Caco-2 (cell line): ENCODE results near the gene SRD5A1. TPM values are rescaled to one million over a fixed set of nuclear protein-coding genes. Genes with fewer than 3 reads are reported as not detected.

ENCODE experiments used
- BruUV-seq: library from RNA; stranded (reverse); fragments of 400-500 nt; replicated peaks from 2 replicates; lab custom pipeline; 2021; lab: Mats Ljungman, UMichigan
- CTCF ChIA-PET: fragments of 300-600 bp; sonication (Branson Sonifier 250); formaldehyde crosslinking; loops from one replicate; lab custom pipeline; 2022; ENCODE audit warnings: antibody characterized with exemption; lab: Charles Lee
- POLR2A ChIA-PET: fragments of 300-600 bp; sonication (Branson Sonifier 250); formaldehyde crosslinking; loops from one replicate; lab custom pipeline; 2022; ENCODE audit warnings: antibody characterized with exemption; lab: Charles Lee
- DNase-seq, 2 experiments: peaks; one replicate each; pipeline versions ENCODE4 v3.0.0 to v3.0.0-alpha.2; 2020 to 2022
- H3K27me3 ChIP-seq: replicated peaks from 2 replicates; pipeline ENCODE4 v1.6.0; 2011; ENCODE audit warnings: low read length; ENCODE audit not compliant: control insufficient read depth, insufficient read depth
- H3K36me3 ChIP-seq: 2 replicates; pipeline ENCODE4 v1.5.1; 2011; ENCODE audit warnings: low read length; ENCODE audit not compliant: control insufficient read depth, insufficient read depth
- H3K4me1 ChIP-seq: fragments of 250-450 bp; sonication (Bioruptor Pico); 2 replicates; pipeline ENCODE4 v1.5.1; 2020; ENCODE audit warnings: mild to moderate bottlenecking
- H3K4me3 ChIP-seq: 2 replicates; pipeline ENCODE4 v1.5.1; 2011; ENCODE audit warnings: low read depth, mild to moderate bottlenecking, control low read depth, low read length
- H3K9me3 ChIP-seq: fragments of 250-450 bp; sonication (Bioruptor Pico); 2 replicates; pipeline ENCODE4 v1.5.1; 2020; ENCODE audit warnings: mild to moderate bottlenecking, moderate library complexity
- H3K27ac Mint-ChIP-seq: one replicate; pipeline ENCODE4 v1.8.0; 2022; ENCODE audit warnings: mixed read lengths; ENCODE audit not compliant: unreplicated experiment
- H3K27me3 Mint-ChIP-seq: one replicate; pipeline ENCODE4 v1.8.0; 2022; ENCODE audit warnings: mixed read lengths; ENCODE audit not compliant: insufficient read depth, unreplicated experiment
- H3K36me3 Mint-ChIP-seq: one replicate; pipeline ENCODE4 v1.8.0; 2022; ENCODE audit warnings: mild to moderate bottlenecking, mixed read lengths; ENCODE audit not compliant: insufficient read depth, unreplicated experiment
- H3K4me1 Mint-ChIP-seq: one replicate; pipeline ENCODE4 v1.8.0; 2022; ENCODE audit warnings: low read depth, mixed read lengths; ENCODE audit not compliant: unreplicated experiment
- H3K4me3 Mint-ChIP-seq: one replicate; pipeline ENCODE4 v1.8.0; 2022; ENCODE audit warnings: mild to moderate bottlenecking, moderate library complexity, mixed read lengths; ENCODE audit not compliant: unreplicated experiment
- H3K9me3 Mint-ChIP-seq: one replicate; pipeline ENCODE4 v1.8.0; 2022; ENCODE audit warnings: mixed read lengths; ENCODE audit not compliant: unreplicated experiment
- intact Hi-C: fragments of 100-400 bp; cut with micrococcal nuclease; formaldehyde crosslinking; loops from one replicate; pipeline ENCODE4 v1.10.0; 2022; ENCODE audit not compliant: unreplicated experiment
- total RNA-seq: library from RNA; stranded (reverse); gene quantifications from 2 replicates; pipeline ENCODE4 v1.2.3, GENCODE V29; 2022
- TF ChIP-seq, protein P1 (sequence below), 2 experiments: fragments of 200-600 bp in 1 of 2; IDR thresholded peaks; 1 replicate in 1 of 2; 2 replicates in 1 of 2; pipeline versions ENCODE4 v1.5.1 to v1.8.0; 2011 to 2022; ENCODE audit warnings: antibody characterized with exemption in 1 of 2, control low read depth in 1 of 2, inconsistent platforms in 1 of 2, low read depth in 1 of 2, low read length in 1 of 2, mild to moderate bottlenecking in 1 of 2, moderate library complexity in 1 of 2; ENCODE audit not compliant: insufficient read depth in 1 of 2, severe bottlenecking in 1 of 2, unreplicated experiment in 1 of 2

The SRD5A1 gene
- total RNA-seq, 1 experiment from 2014 or later, result 19.4 TPM

DNA sequence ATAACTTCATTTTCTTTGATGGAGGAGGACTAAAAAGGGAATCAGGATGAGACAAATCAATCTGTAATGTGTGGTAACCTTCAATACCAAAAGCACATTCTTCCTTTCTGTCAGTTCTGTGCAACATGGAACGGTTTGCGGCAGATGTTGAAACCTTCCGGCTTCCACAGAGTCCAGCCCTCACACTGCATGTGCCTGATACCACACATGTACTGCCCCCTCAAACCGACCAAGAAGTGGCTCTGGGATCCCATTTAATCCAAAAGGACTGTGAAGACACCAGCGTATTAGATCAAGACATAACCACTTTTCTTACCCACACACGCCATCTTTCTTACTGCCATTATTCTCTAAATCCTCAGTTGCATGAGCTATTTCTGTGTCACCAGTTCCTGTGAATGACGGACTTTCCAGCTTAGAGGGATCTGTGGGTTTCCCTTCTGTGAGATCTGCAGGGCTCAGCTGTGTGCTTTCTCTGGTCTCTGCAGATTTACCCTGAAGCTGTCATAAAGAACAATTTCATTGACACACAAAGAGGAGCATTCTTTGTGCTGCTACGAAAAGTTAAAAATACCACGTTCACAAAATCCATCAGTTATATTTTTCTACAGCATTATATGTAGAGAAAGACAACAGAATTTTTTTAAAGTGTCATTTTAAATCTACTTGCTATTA is 26.2 kb upstream of the SRD5A1 start:
- Histone ChIP-seq H3K9me3 (no peaks in the 10 kb centered on the region), H3K36me3 (peaks cover 4% of the 10 kb centered on the region), H3K4me3 (no peak overlapping the region), H3K27me3 (no peaks in the 10 kb centered on the region), H3K4me1 (no peaks in the 10 kb centered on the region)
- DNase-seq, result no peak
- Mint-ChIP-seq H3K4me1 (no peaks in the 10 kb centered on the region), H3K27me3 (no peaks in the 10 kb centered on the region), H3K4me3 (no peak overlapping the region), H3K36me3 (peaks cover 88% of the 10 kb centered on the region), H3K9me3 (no peaks in the 10 kb centered on the region), H3K27ac (no peak overlapping the region)
- TF ChIP-seq, protein P1, sequence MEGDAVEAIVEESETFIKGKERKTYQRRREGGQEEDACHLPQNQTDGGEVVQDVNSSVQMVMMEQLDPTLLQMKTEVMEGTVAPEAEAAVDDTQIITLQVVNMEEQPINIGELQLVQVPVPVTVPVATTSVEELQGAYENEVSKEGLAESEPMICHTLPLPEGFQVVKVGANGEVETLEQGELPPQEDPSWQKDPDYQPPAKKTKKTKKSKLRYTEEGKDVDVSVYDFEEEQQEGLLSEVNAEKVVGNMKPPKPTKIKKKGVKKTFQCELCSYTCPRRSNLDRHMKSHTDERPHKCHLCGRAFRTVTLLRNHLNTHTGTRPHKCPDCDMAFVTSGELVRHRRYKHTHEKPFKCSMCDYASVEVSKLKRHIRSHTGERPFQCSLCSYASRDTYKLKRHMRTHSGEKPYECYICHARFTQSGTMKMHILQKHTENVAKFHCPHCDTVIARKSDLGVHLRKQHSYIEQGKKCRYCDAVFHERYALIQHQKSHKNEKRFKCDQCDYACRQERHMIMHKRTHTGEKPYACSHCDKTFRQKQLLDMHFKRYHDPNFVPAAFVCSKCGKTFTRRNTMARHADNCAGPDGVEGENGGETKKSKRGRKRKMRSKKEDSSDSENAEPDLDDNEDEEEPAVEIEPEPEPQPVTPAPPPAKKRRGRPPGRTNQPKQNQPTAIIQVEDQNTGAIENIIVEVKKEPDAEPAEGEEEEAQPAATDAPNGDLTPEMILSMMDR (IDR thresholded peaks at IDR 0.05; ENCODE audit: insufficient read depth in 1 of 2, low read depth in 1 of 2, low read length in 1 of 2, severe bottlenecking in 1 of 2, unreplicated experiment in 1 of 2), result no peak
- BruUV-seq, result no TSS peak
- ChIA-PET CTCF (no interaction called here), POLR2A (no interaction called here)
- intact Hi-C loops, result no loop called here

DNA sequence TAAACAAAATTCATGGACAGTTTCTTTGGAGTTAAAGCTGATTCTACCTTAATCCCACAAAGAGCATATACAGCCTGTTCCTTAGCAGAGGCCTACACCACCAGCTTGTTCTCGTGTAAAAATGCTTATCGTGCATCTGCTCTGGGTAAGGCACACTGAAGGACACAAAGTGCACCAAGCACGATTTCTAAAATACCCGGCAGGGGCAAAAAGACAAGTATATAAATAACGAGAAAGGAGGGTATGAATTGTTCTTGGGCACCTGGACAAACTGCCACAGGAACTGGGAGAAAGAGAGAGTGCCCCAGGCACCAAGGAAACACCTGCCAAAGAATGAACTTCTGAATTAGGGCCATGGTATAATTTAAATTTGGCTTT is 25.7 kb upstream of the SRD5A1 start:
- ChIA-PET POLR2A (no interaction called here), CTCF (no interaction called here)
- Histone ChIP-seq H3K36me3 (peaks cover 4% of the 10 kb centered on the region), H3K4me3 (no peak overlapping the region), H3K27me3 (no peaks in the 10 kb centered on the region), H3K4me1 (no peaks in the 10 kb centered on the region), H3K9me3 (no peaks in the 10 kb centered on the region)
- H3K27me3 Mint-ChIP-seq, result no peaks in the 10 kb centered on the region
- no peak overlapping the region for H3K4me3 Mint-ChIP-seq
- DNase-seq, result no peak
- TF ChIP-seq, protein P1 (IDR thresholded peaks at IDR 0.05; ENCODE audit: insufficient read depth in 1 of 2, low read depth in 1 of 2, low read length in 1 of 2, severe bottlenecking in 1 of 2, unreplicated experiment in 1 of 2), result no peak
- H3K36me3 Mint-ChIP-seq, result peaks cover 88% of the 10 kb centered on the region
- intact Hi-C loops, result no loop called here
- no peak overlapping the region for H3K27ac Mint-ChIP-seq
- H3K9me3 Mint-ChIP-seq, result no peaks in the 10 kb centered on the region
- no peaks in the 10 kb centered on the region for H3K4me1 Mint-ChIP-seq
- no TSS peak for BruUV-seq

DNA sequence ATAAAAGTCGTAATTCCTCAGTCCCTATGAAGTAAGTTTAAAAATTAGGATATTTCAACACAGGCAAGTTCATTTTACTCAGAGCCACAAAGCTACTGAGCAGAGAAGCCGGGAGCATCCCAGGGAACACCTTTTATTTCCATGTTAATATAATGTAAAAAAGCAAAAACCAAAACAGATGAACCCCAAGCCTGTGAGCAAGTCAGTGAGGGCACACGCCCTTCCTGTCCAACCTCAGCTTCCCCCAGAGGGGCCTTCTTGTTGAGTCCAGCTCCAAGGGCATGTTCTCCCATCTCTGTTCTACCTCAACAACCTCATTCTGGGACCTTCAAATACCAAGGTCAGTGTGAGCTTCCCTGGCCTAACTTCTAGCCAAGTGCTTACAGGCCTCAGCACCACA is 25.2 kb upstream of the SRD5A1 start:
- BruUV-seq, result no TSS peak
- Mint-ChIP-seq H3K27me3 (no peaks in the 10 kb centered on the region), H3K9me3 (no peaks in the 10 kb centered on the region), H3K27ac (no peak overlapping the region), H3K36me3 (peaks cover 88% of the 10 kb centered on the region), H3K4me3 (no peak overlapping the region), H3K4me1 (no peaks in the 10 kb centered on the region)
- POLR2A ChIA-PET, result no interaction called here
- CTCF ChIA-PET, result no interaction called here
- TF ChIP-seq, protein P1 (IDR thresholded peaks at IDR 0.05; ENCODE audit: insufficient read depth in 1 of 2, low read depth in 1 of 2, low read length in 1 of 2, severe bottlenecking in 1 of 2, unreplicated experiment in 1 of 2), result no peak
- no peak overlapping the region for H3K4me3 ChIP-seq
- peaks cover 4% of the 10 kb centered on the region for H3K36me3 ChIP-seq
- intact Hi-C loops, result no loop called here
- DNase-seq, result no peak
- H3K4me1 ChIP-seq, result no peaks in the 10 kb centered on the region
- H3K9me3 ChIP-seq, result no peaks in the 10 kb centered on the region
- no peaks in the 10 kb centered on the region for H3K27me3 ChIP-seq
